ENCODE measurements around the gene ANGPTL8. TPM values are rescaled to one million over a fixed set of nuclear protein-coding genes. Genes with fewer than 3 reads are reported as not detected.

The ANGPTL8 gene
- total and polyA plus RNA-seq, 10 of the 15 experiments (the other 5 are each of a cell fraction or from before 2014, with no cell fraction given): not detected

DNA sequence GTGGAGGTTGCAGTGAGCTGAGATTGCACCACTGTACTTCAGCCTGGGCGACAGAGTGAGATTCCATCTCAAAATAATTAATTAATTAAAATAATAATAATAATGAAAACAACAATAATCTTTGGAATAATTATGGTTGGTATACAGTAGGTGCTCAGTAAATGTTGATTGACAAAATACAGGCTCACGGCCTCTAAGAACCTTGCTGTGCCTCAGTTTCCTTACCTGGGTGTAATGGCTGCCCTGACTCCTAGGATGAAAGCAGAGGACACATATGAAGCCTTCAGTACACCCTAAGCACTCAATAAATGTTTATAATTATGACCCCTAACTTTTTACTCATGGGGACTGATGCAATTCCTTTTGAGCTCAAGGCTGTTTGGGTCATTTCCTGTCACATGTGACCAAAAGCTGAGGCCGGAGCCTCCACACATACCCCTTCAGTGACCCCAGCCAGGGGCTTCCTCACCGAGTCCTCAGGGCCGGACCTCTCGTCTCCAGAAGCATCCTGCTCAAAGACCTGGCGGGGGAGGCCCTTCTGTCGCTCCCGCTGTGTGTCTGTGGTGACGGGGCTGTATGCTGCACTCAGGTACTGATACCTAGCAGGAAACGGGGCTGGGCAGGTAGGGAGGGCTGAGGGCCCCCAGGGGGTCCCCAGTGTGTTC is 12.4 kb downstream of the ANGPTL8 start (continued):
- no peak for TF ChIP-seq ZNF274 (IDR thresholded peaks at IDR 0.05; ENCODE audit: insufficient read depth, insufficient read length)
- no peak for TF ChIP-seq GATAD2B (conservative IDR thresholded peaks at IDR 0.05; ENCODE audit: low read depth)

DNA sequence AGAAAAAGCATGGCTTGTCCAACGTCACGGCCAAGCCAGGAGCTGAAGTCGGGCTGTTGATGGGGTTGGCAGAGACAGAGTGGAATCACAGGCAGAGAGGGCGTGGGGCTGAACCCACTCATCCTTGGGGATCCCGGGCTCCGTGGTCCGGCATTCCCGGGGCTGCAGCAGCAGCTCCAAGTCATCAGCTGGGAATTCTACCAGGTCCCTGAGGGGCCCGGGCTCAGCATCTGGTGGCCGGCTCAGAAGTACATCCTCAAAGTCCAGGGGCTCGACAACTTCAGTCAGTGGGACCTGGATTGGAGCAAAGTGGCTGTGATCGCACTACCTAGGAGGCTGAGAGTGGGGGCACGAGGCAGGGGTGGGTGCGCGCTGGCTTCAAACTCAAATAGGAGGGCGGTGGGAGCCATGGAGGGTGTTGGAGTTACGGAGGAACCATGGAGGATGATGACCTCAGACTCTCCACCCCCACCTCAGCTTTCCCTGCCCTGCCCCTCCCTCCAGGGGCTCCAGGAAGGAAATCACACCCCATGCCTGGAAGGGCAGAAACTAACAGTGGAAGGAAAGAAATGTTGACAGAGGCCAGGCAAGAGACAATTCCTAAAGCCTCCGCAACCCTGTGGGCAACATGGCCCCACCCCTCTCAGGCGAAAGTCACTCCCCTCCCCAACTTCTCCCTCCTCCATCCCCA is 13.4 kb downstream of the ANGPTL8 start:
- no peaks in the 10 kb centered on the region for H3K79me2 ChIP-seq (ENCODE audit: control insufficient read depth, insufficient read depth, low read length)
- no peak overlapping the region for H3K9ac ChIP-seq (ENCODE audit: control insufficient read depth, insufficient read depth, low read length)
- H3K27me3 ChIP-seq (replicated peaks in 1 of 2; ENCODE audit: control insufficient read depth in 2 of 2, insufficient read depth in 2 of 2, low read length in 1 of 2): no peaks in the 10 kb centered on the region
- no peak overlapping the region for H3K4me2 ChIP-seq (ENCODE audit: control insufficient read depth, insufficient read depth)
- POLR2A ChIA-PET: no interaction called here
- no peaks in the 10 kb centered on the region for H3K4me1 ChIP-seq (ENCODE audit: control insufficient read depth, insufficient read depth, low read length)
- SMC1A ChIA-PET (ENCODE audit: uncharacterized antibody, unreplicated experiment): no interaction called here
- in situ Hi-C loops (cut with MboI) (no loop called here), intact Hi-C loops (cut with micrococcal nuclease; ENCODE audit: unreplicated experiment) (no loop called here)
- H3K36me3 ChIP-seq (ENCODE audit: control insufficient read depth in 2 of 2, insufficient read depth in 2 of 2, low read length in 1 of 2): peaks cover 0 to 2% of the 10 kb centered on the region in 2 experiments; a peak in 1 of 4 replicates
- no peaks in the 10 kb centered on the region for H3K9me3 ChIP-seq (replicated peaks; ENCODE audit: control insufficient read depth, insufficient read depth, low read length)
- BruUV-seq (replicated peaks): no TSS peak
- CTCF ChIA-PET: no interaction called here
- RAD21 ChIA-PET (ENCODE audit: unreplicated experiment): no interaction called here
- no peaks in the 10 kb centered on the region; the same call in 1 of the 2 replicates for H4K20me1 ChIP-seq (ENCODE audit: control insufficient read depth, insufficient read depth)
- no peak overlapping the region for H2AFZ ChIP-seq (ENCODE audit: control insufficient read depth, low read depth, low read length)
- FAIRE-seq: no peak
- no peak overlapping the region for H3K4me3 ChIP-seq
- 77% methylated on average over 18 of the region's 19 CpGs for WGBS (ENCODE audit: insufficient coverage, insufficient replicate concordance, low lambda C conversion rate, missing lambda C conversion rate)
- DNase-seq (ENCODE audit: low read depth, low spot score): no peak
- ATAC-seq: no peak
- no peak overlapping the region for H3K27ac ChIP-seq (ENCODE audit: control insufficient read depth, insufficient read depth)
- no peak for TF ChIP-seq ZNF207 (IDR thresholded peaks at IDR 0.05; ENCODE audit: borderline replicate concordance)
- no peak for TF ChIP-seq EP300 (IDR thresholded peaks at IDR 0.05; ENCODE audit: borderline replicate concordance in 1 of 2, control insufficient read depth in 1 of 2, low read depth in 2 of 2, low read length in 2 of 2)
- TF ChIP-seq, protein P1, sequence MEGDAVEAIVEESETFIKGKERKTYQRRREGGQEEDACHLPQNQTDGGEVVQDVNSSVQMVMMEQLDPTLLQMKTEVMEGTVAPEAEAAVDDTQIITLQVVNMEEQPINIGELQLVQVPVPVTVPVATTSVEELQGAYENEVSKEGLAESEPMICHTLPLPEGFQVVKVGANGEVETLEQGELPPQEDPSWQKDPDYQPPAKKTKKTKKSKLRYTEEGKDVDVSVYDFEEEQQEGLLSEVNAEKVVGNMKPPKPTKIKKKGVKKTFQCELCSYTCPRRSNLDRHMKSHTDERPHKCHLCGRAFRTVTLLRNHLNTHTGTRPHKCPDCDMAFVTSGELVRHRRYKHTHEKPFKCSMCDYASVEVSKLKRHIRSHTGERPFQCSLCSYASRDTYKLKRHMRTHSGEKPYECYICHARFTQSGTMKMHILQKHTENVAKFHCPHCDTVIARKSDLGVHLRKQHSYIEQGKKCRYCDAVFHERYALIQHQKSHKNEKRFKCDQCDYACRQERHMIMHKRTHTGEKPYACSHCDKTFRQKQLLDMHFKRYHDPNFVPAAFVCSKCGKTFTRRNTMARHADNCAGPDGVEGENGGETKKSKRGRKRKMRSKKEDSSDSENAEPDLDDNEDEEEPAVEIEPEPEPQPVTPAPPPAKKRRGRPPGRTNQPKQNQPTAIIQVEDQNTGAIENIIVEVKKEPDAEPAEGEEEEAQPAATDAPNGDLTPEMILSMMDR (IDR thresholded peaks at IDR 0.05 in 2 of 3, conservative IDR thresholded peaks at IDR 0.05 in 1 of 3; ENCODE audit: control insufficient read depth in 2 of 3, extremely low read depth in 1 of 3, insufficient read depth in 1 of 3, low read depth in 3 of 3, low read length in 3 of 3): no peak
- no peak for TF ChIP-seq ZNF217 (IDR thresholded peaks at IDR 0.05)
- TF ChIP-seq, protein P2, sequence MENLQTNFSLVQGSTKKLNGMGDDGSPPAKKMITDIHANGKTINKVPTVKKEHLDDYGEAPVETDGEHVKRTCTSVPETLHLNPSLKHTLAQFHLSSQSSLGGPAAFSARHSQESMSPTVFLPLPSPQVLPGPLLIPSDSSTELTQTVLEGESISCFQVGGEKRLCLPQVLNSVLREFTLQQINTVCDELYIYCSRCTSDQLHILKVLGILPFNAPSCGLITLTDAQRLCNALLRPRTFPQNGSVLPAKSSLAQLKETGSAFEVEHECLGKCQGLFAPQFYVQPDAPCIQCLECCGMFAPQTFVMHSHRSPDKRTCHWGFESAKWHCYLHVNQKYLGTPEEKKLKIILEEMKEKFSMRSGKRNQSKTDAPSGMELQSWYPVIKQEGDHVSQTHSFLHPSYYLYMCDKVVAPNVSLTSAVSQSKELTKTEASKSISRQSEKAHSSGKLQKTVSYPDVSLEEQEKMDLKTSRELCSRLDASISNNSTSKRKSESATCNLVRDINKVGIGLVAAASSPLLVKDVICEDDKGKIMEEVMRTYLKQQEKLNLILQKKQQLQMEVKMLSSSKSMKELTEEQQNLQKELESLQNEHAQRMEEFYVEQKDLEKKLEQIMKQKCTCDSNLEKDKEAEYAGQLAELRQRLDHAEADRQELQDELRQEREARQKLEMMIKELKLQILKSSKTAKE (IDR thresholded peaks at IDR 0.05; ENCODE audit: low read depth, poor library complexity, severe bottlenecking): no peak
- TF ChIP-seq SREBF1 (IDR thresholded peaks at IDR 0.05; ENCODE audit: low read length): no peak
- TF ChIP-seq SP1 (IDR thresholded peaks at IDR 0.05; ENCODE audit: low read depth, low read length): no peak
- TF ChIP-seq, protein P3, sequence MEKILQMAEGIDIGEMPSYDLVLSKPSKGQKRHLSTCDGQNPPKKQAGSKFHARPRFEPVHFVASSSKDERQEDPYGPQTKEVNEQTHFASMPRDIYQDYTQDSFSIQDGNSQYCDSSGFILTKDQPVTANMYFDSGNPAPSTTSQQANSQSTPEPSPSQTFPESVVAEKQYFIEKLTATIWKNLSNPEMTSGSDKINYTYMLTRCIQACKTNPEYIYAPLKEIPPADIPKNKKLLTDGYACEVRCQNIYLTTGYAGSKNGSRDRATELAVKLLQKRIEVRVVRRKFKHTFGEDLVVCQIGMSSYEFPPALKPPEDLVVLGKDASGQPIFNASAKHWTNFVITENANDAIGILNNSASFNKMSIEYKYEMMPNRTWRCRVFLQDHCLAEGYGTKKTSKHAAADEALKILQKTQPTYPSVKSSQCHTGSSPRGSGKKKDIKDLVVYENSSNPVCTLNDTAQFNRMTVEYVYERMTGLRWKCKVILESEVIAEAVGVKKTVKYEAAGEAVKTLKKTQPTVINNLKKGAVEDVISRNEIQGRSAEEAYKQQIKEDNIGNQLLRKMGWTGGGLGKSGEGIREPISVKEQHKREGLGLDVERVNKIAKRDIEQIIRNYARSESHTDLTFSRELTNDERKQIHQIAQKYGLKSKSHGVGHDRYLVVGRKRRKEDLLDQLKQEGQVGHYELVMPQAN (conservative IDR thresholded peaks at IDR 0.05): no peak
- no peak for TF ChIP-seq TCF12 (IDR thresholded peaks at IDR 0.05; ENCODE audit: low read depth, low read length)
- no peak for TF ChIP-seq CEBPB (IDR thresholded peaks at IDR 0.05; ENCODE audit: borderline replicate concordance in 1 of 2, low read depth in 2 of 2, low read length in 2 of 2)
- TF ChIP-seq TBL1XR1 (IDR thresholded peaks at IDR 0.05; ENCODE audit: low read depth, low read length): no peak
- no peak for TF ChIP-seq ZSCAN29 (IDR thresholded peaks at IDR 0.05)
- no peak for TF ChIP-seq ESRRA (IDR thresholded peaks at IDR 0.05; ENCODE audit: low read length)
- no peak for TF ChIP-seq FOS (IDR thresholded peaks at IDR 0.05; ENCODE audit: borderline replicate concordance, extremely low read depth, insufficient read length)

Data from GM12878 (cell line).